Aorta (tissue), 5 donors: Measurements from ENCODE around the gene CLCNKA. TPM values are rescaled to one million over a fixed set of nuclear protein-coding genes. Genes with fewer than 3 reads are reported as not detected.
A peak's percentile ranks its signal among the peaks of the same experiment; 100 is the strongest.

Experiments used
- ATAC-seq: fragments of 200-7000 bp; cut with Tn5 transposase; one replicate; pipeline ENCODE4 v1.9.1; 2022; ENCODE audit warnings: moderate library complexity; ENCODE audit not compliant: low FRiP score
- DNase-seq, 2 donors: peaks; one replicate each; pipeline ENCODE4 v3.0.0-alpha.2; 2020
- H3K27ac ChIP-seq, 2 donors: one replicate each; pipeline ENCODE4 v1.5.1; 2013; ENCODE audit warnings: low read length in 2 of 2, mild to moderate bottlenecking in 2 of 2, moderate library complexity in 2 of 2, control low read depth in 1 of 2, inconsistent platforms in 1 of 2, low read depth in 1 of 2
- H3K27me3 ChIP-seq, 2 donors: one replicate each; pipeline ENCODE4 v1.6.1; 2013; ENCODE audit warnings: control low read depth in 1 of 2, low read length in 1 of 2, mild to moderate bottlenecking in 1 of 2, moderate library complexity in 1 of 2; ENCODE audit not compliant: insufficient read depth in 2 of 2, control insufficient read depth in 1 of 2
- H3K36me3 ChIP-seq, 2 donors: one replicate each; pipeline ENCODE4 v1.6.1; 2013; ENCODE audit warnings: control low read depth in 1 of 2, low read length in 1 of 2, mild to moderate bottlenecking in 1 of 2; ENCODE audit not compliant: insufficient read depth in 2 of 2, control insufficient read depth in 1 of 2
- H3K4me1 ChIP-seq, 2 donors: one replicate each; pipeline ENCODE4 v1.6.1; 2013; ENCODE audit warnings: low read length in 2 of 2, control low read depth in 1 of 2, mild to moderate bottlenecking in 1 of 2, moderate library complexity in 1 of 2; ENCODE audit not compliant: insufficient read depth in 2 of 2, control insufficient read depth in 1 of 2
- H3K4me3 ChIP-seq, 2 donors: one replicate each; pipeline ENCODE4 v1.5.1; 2013; ENCODE audit warnings: low read length in 2 of 2, control low read depth in 1 of 2, mild to moderate bottlenecking in 1 of 2
- H3K9me3 ChIP-seq: one replicate; pipeline ENCODE4 v1.6.1; 2013; ENCODE audit warnings: mild to moderate bottlenecking, low read length; ENCODE audit not compliant: control insufficient read depth
- WGBS, 2 donors: extraction: QIAGEN DNeasy Blood & Tissue Kit; methylation state at CpG; one replicate each; pipeline ENCODE4 v1.1.7; 2013; 5-methylcytosine and 5-hydroxymethylcytosine counted together
- intact Hi-C, 2 donors: fragments of 100-400 bp; cut with DNase I; formaldehyde crosslinking; loops; one replicate each; pipeline versions ENCODE4 v1.14.2 to v1.15.0; 2022
- polyA plus RNA-seq, 2 donors: library from polyadenylated mRNA; stranded (reverse); fragments of 200-250 nt; gene quantifications; one replicate each; pipeline ENCODE4 v1.2.3, GENCODE V29; 2013
- total RNA-seq, 2 donors: library from RNA; stranded (reverse); fragmentation: NEBNext Ultra II Directional; extraction: Animal tissue kit (Norgen Biotek cat#: 25700); gene quantifications; one replicate each; pipeline ENCODE4 v1.2.1, GENCODE V29; 2021
- donor health status: healthy with polysubstance abuse.
- donor health status: Bipolar disorder and iron deficiency.
- donor health status: DM: no; HTN: no; CAD: no.
- donor health status: DM: no; HTN: no; CAD: no.
- donor health status: DM: yes; HTN: yes; CAD: no.

The CLCNKA gene
- total and polyA plus RNA-seq, 4 donors = 1.0 to 4.5 (median 1.3) TPM; not detected in 1

- Histone ChIP-seq H3K27me3 (no peaks in the 10 kb centered on the region), H3K27ac (peak overlapping the region; percentile 83 to 93), H3K4me3 (no peak overlapping the region), H3K9me3 (no peaks in the 10 kb centered on the region), H3K36me3 (no peaks in the 10 kb centered on the region), H3K4me1 (no peaks in the 10 kb centered on the region)
- ATAC-seq = peak; percentile 75
- intact Hi-C loops = loop anchor here in 1 of 2 donors (5.0 kb wide), 1 partner anchor 34 kb away; no protein-coding TSS in a partner anchor
- WGBS, 2 donors = 6 to 13% methylated on average over 21 to 28 of the region's 28 CpGs
- DNase-seq = peak; percentile 89 to 93
Measured at GRCh38 chr1:16013220-16013907, 8.5 kb upstream of the CLCNKA start.

GRCh38 chr1:16013908-16014258, 8.0 kb upstream of the CLCNKA start:
- Histone ChIP-seq H3K4me3 (no peak overlapping the region), H3K36me3 (no peaks in the 10 kb centered on the region), H3K9me3 (no peaks in the 10 kb centered on the region), H3K27me3 (no peaks in the 10 kb centered on the region), H3K27ac (peak overlapping the region; percentile 83 to 93), H3K4me1 (no peaks in the 10 kb centered on the region)
- 25 to 27% methylated on average over 4 of the region's 4 CpGs for WGBS, 2 donors
- no peak for DNase-seq
- ATAC-seq = no peak
- intact Hi-C loops = loop anchor here (2.0 to 5.0 kb wide), 2 partner anchors 33 to 227 kb away; no protein-coding TSS in a partner anchor

GRCh38 chr1:16014509-16015482, 7.0 kb upstream of the CLCNKA start:
- Histone ChIP-seq H3K9me3 (no peaks in the 10 kb centered on the region), H3K27me3 (no peaks in the 10 kb centered on the region), H3K4me1 (peaks cover 0 to 2% of the 10 kb centered on the region in 2 donors), H3K36me3 (no peaks in the 10 kb centered on the region), H3K27ac (peak overlapping the region; percentile 83 to 98), H3K4me3 (no peak overlapping the region)
- intact Hi-C loops = loop anchor here (2.0 to 5.0 kb wide), 2 partner anchors 33 to 228 kb away; no protein-coding TSS in a partner anchor
- ATAC-seq (no peak), DNase-seq (peak; percentile 87)
- WGBS, 2 donors = 15 to 21% methylated on average over 15 to 17 of the region's 17 CpGs

DNA sequence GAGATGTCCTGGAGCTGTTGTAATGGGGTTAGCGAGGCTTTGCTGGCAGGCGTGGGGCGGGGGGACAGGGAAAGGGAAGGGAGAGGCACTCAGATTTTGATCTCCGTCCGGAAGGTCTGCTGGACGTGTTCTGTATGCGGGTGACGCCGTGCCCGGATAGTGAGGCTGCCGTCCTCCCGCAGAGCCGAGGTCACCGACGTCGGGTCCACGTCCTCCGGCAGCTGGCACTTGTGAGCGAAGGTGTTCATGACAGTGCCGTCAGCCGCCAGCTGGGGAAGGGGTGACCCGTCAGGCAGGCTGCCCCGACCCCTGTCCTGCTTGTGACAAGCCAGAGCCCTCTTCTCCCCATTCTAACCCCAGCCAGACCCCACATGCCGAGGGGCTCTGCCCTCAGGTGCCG, 6.3 kb upstream of the CLCNKA start:
- Histone ChIP-seq H3K36me3 (no peaks in the 10 kb centered on the region), H3K4me1 (peaks cover 0 to 2% of the 10 kb centered on the region in 2 donors), H3K4me3 (peak overlapping the region; percentile 11 to 68), H3K27me3 (no peaks in the 10 kb centered on the region), H3K27ac (peak overlapping the region; percentile 65 to 98), H3K9me3 (no peaks in the 10 kb centered on the region)
- intact Hi-C loops = loop anchor here in 1 of 2 donors (2.0 kb wide), 1 partner anchor 229 kb away; no protein-coding TSS in a partner anchor
- no peak for ATAC-seq
- WGBS, 2 donors = 44 to 57% methylated on average over 24 to 25 of the region's 25 CpGs
- no peak for DNase-seq

DNA sequence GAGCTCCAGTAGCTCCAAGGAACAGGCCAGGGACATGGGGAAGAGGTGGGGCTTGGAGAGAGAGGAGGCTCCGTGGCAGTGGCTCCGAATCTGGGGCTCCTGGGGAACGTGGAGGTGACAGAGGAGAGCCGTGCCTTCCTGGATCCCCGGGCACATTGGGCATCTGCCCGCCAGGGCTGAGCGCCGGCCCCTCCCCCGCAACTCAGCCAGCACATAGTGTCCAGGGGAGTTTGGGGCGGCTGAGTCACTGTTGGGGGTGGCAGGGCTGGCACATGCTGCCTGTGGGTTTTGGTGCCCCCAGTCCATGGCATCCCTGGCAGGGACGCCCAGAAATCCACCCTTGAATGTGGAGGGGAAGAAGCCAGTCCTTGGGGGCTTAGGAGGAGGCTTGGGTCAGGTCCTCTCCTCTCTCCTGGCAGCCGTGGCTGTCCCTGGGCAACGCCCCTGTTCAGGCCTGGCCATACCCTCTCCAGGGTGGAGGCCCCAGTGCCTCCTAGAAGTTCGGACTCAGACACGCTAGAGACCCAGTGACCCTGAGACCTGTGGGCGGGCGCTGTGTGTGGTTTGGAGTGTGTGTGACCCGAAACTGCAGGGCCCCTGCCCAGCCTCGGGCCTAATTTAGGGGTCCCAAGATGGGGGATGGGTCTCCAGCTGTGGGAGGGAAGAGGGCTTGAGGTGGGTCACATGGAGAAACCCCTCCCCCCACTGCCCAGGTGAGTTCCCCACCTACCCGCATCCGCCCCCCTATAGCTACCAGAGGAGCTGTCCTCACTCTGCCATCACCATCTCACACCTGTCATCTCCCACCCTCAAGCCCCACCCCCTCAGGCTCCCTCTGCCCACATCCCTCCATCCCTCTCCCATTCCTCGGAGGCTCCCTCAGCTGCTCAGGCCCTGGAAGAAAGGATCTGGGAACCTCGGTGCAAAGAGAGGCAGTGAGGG, 5.6 kb upstream of the CLCNKA start:
- intact Hi-C loops = loop anchor here in 1 of 2 donors (2.0 kb wide), 1 partner anchor 229 kb away; no protein-coding TSS in a partner anchor
- no peak for ATAC-seq
- H3K4me3 ChIP-seq = peak overlapping the region; percentile 68 to 77
- H3K9me3 ChIP-seq = no peaks in the 10 kb centered on the region
- DNase-seq = peak; percentile 80 to 92
- H3K27me3 ChIP-seq = no peaks in the 10 kb centered on the region
- H3K27ac ChIP-seq = peak overlapping the region; percentile 65 to 98
- WGBS, 2 donors = 12 to 14% methylated on average over 23 of the region's 23 CpGs
- peaks cover 0 to 2% of the 10 kb centered on the region in 2 donors for H3K4me1 ChIP-seq
- H3K36me3 ChIP-seq = no peaks in the 10 kb centered on the region

GRCh38 chr1:16017076-16017460, 4.8 kb upstream of the CLCNKA start:
- H3K36me3 ChIP-seq = no peaks in the 10 kb centered on the region
- no peaks in the 10 kb centered on the region for H3K9me3 ChIP-seq
- ATAC-seq (no peak), DNase-seq (no peak)
- intact Hi-C loops = no loop called here
- peak overlapping the region; percentile 68 to 77 for H3K4me3 ChIP-seq
- H3K27me3 ChIP-seq = no peaks in the 10 kb centered on the region
- H3K4me1 ChIP-seq = peaks cover 0 to 2% of the 10 kb centered on the region in 2 donors
- WGBS, 2 donors = 24% methylated on average over 10 of the region's 10 CpGs
- peak overlapping the region; percentile 65 to 98 for H3K27ac ChIP-seq

DNA sequence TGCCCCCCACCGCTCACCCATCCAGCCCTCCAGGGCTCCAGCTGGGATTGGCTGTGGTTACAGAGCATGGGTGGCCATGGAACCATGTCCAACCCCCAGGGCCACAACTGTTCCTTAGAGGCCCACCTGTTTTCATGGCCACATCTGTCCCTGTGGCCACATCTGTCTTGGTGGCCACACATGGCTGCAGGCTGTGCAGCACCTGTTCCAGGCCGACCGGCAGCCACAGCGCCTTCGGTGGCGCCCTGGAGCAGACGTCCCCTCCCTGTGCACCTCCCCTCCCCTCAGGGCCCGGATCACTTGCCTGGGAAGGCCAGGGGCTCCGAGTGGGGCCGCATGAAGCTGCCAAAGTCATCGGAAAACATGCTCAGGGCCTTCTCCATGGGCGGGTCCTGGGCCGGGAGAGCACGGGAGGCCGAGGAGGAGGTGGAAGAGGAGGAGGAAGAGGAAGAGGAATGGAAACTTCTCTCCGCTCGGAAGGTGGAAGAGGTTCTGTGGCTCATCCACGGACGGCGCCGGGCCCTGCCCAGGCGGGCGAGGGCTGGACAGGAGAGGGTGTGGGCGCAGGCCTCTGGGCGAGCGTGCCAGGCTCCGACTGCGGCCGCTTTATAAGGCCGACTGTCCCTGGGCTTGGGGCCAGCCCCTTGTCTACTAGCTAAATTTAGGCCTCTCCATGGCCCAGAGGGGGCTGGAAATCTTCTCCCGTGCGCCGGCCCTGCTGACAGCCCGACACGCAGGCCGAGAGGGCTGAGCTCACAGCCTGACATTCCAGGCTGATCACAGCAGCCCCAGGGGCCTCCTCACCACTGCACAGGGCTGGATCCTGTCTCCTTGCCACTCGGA, 4.2 kb upstream of the CLCNKA start, which contains the start of gene HSPB7:
TSS of gene HSPB7 (minus strand) at position 583 of the 843 bp plus-strand sequence. CDS start at position 503, 80 bp downstream.
- WGBS, 2 donors = 5% methylated on average over 37 of the region's 37 CpGs
- no peaks in the 10 kb centered on the region for H3K27me3 ChIP-seq
- H3K36me3 ChIP-seq = no peaks in the 10 kb centered on the region
- H3K4me1 ChIP-seq = peaks cover 0 to 2% of the 10 kb centered on the region in 2 donors
- no peaks in the 10 kb centered on the region for H3K9me3 ChIP-seq
- intact Hi-C loops = no loop called here
- peak within 1 kb of the TSS; percentile 68 to 77 for H3K4me3 ChIP-seq
- ATAC-seq = peak; percentile 77
- H3K27ac ChIP-seq = peak within 1 kb of the TSS; percentile 98 to 99
- peak; percentile 94 to 96 for DNase-seq
